OCI-LY3 (cell line): ENCODE results near the gene WDR18.

Experiments
- EZH2phosphoT487 ChIP-seq: fragments of 200-600 bp; shearing (Covaris generic); IDR thresholded peaks from 2 replicates; pipeline ENCODE4 v1.6.1; 2018; ENCODE audit warnings: antibody characterized with exemption, mixed run types, low read depth
- TF ChIP-seq, protein P1 (sequence below): fragments of 200-600, 300-600 bp; sonication (generic); IDR thresholded peaks from 2 replicates; pipeline ENCODE4 v1.5.1; 2014; ENCODE audit warnings: antibody characterized with exemption, low read length, low read depth

DNA sequence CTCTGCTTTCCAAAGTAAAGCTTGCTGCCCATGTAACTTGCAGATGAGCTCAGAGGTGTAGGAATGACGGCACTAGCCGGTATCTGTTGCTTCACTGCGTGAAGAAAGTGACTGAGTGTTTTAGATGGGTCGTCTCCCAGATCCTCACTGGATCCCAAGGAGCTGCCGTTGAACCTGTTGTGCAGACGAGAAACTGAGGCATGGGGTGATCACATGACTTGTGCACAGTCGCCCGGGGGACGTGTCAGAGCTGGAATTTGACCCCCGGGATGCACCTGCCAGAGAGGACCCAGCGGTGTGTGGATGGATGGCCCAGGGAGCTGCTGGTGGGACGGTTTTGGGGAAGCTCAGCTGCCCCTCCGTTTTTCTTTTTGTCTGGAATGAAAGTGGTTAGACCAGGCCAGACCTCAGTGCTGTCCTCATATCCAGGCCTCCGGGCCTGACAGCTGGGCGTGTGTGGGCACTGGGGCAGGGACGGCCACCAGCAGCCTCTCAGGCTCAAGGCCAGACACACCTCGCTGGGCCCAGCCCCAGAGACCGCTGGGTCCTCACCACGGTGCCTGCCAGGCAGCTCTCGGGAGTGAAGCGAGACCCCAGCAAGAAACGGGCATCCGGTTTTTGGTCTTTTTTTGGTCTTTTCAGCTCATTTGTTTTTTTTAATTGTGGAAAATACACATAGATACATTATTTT lies 45.8 kb upstream of the WDR18 start:
- TF ChIP-seq, protein P1, sequence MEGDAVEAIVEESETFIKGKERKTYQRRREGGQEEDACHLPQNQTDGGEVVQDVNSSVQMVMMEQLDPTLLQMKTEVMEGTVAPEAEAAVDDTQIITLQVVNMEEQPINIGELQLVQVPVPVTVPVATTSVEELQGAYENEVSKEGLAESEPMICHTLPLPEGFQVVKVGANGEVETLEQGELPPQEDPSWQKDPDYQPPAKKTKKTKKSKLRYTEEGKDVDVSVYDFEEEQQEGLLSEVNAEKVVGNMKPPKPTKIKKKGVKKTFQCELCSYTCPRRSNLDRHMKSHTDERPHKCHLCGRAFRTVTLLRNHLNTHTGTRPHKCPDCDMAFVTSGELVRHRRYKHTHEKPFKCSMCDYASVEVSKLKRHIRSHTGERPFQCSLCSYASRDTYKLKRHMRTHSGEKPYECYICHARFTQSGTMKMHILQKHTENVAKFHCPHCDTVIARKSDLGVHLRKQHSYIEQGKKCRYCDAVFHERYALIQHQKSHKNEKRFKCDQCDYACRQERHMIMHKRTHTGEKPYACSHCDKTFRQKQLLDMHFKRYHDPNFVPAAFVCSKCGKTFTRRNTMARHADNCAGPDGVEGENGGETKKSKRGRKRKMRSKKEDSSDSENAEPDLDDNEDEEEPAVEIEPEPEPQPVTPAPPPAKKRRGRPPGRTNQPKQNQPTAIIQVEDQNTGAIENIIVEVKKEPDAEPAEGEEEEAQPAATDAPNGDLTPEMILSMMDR: no peak
- no peak for TF ChIP-seq EZH2phosphoT487
